Measurements from ENCODE around the gene ALDH3A1. TPM values are rescaled to one million over a fixed set of nuclear protein-coding genes. Genes with fewer than 3 reads are reported as not detected.
A peak's percentile ranks its signal among the peaks of the same experiment; 100 is the strongest.

ALDH3A1 gene
- total RNA-seq, 1 experiment from 2014 or later = 0.39 TPM

GRCh38 chr17:19709841-19710240 lies 38.3 kb downstream of the ALDH3A1 start:
- Mint-ChIP-seq H3K4me1 (peaks cover 25 to 35% of the 10 kb centered on the region in 2 experiments), H3K36me3 (ENCODE audit: insufficient read depth in 1 of 3, low read depth in 3 of 3) (no peaks in the 10 kb centered on the region), H3K27me3 (ENCODE audit: low read depth) (no peaks in the 10 kb centered on the region), H3K4me3 (no peak overlapping the region), H3K27ac (no peak overlapping the region), H3K9me3 (no peaks in the 10 kb centered on the region)
- Histone ChIP-seq H2BK120ac (ENCODE audit: low read depth, low read length, poor library complexity, severe bottlenecking) (no peak overlapping the region), H4K8ac (replicated peaks; ENCODE audit: insufficient read length, low read depth, low read length) (no peak overlapping the region), H3K23me2 (ENCODE audit: insufficient read length, low read depth, low read length, poor library complexity, severe bottlenecking) (no peaks in the 10 kb centered on the region), H4K5ac (ENCODE audit: insufficient read length, low read depth, low read length) (no peak overlapping the region), H2BK12ac (ENCODE audit: insufficient read length, low read depth, low read length) (no peak overlapping the region), H3K9ac (ENCODE audit: extremely low read depth, insufficient read length, low read length) (no peak overlapping the region), H2AK5ac (ENCODE audit: insufficient read length, low read length) (no peak overlapping the region), H3K23ac (ENCODE audit: insufficient read length, low read depth, low read length) (no peak overlapping the region), H2BK15ac (ENCODE audit: low read depth, low read length) (no peak overlapping the region), H2BK5ac (ENCODE audit: insufficient read length, low read length) (no peak overlapping the region), H3K4ac (ENCODE audit: low read depth, low read length) (no peak overlapping the region), H3K18ac (ENCODE audit: insufficient read length, low read depth, low read length) (no peak overlapping the region), H3K56ac (ENCODE audit: insufficient read length, low read depth, low read length) (no peak overlapping the region), H3K27me3 (ENCODE audit: insufficient read depth, low read length) (no peaks in the 10 kb centered on the region), H3K79me1 (ENCODE audit: insufficient read depth, low read depth, low read length, poor library complexity, severe bottlenecking) (no peaks in the 10 kb centered on the region), H4K91ac (ENCODE audit: insufficient read length, low read depth, low read length) (no peak overlapping the region), H3K4me1 (ENCODE audit: insufficient read depth, low read length) (no peaks in the 10 kb centered on the region), H3K27ac (ENCODE audit: insufficient read length, low read depth, low read length) (no peak overlapping the region), H3T11ph (ENCODE audit: low read length) (no peak overlapping the region), H3K9me3 (ENCODE audit: control insufficient read depth, low read depth, low read length) (no peaks in the 10 kb centered on the region), H2BK20ac (ENCODE audit: low read depth, low read length, poor library complexity, severe bottlenecking) (no peak overlapping the region), H3K79me2 (ENCODE audit: insufficient read depth, low read length) (no peaks in the 10 kb centered on the region), H3K4me2 (ENCODE audit: insufficient read depth, insufficient read length, low read length) (no peak overlapping the region), H4K20me1 (ENCODE audit: control insufficient read depth, insufficient read depth, insufficient read length) (no peaks in the 10 kb centered on the region), H3K14ac (ENCODE audit: insufficient read depth, low read length) (no peak overlapping the region), H2AFZ (ENCODE audit: low read length) (no peak overlapping the region)
- no peak for TF ChIP-seq CTCF (conservative IDR thresholded peaks at IDR 0.05)
- whole genome bisulfite sequencing (ENCODE audit: extremely low coverage, insufficient read length, low lambda C conversion rate) = no CpG with 5 or more reads among the region's 3 CpGs
- peak; percentile 26 for DNase-seq
